RWPE2 (cell line): ENCODE data around the gene TRIM6.

ENCODE experiments used
- ATAC-seq: fragments of 200-7000 bp; cut with Tn5 transposase; 3 replicates; pipeline ENCODE4 v1.9.1; 2021; ENCODE audit warnings: low read depth
- DNase-seq: peaks from one replicate; pipeline ENCODE4 v3.0.0-alpha.2; 2020; ENCODE audit warnings: low spot score
- H3K27ac ChIP-seq: fragments of 450-650 bp; 2 replicates; pipeline ENCODE4 v1.5.1; 2017; ENCODE audit warnings: mild to moderate bottlenecking; ENCODE audit not compliant: poor library complexity, severe bottlenecking
- H3K27me3 ChIP-seq: fragments of 250-450 bp; sonication (Bioruptor Pico); 2 replicates; pipeline ENCODE4 v1.5.1; 2021; ENCODE audit warnings: mild to moderate bottlenecking, moderate library complexity; ENCODE audit not compliant: insufficient read depth, poor library complexity, severe bottlenecking
- H3K36me3 ChIP-seq: fragments of 250-450 bp; sonication (Bioruptor Pico); 2 replicates; pipeline ENCODE4 v1.5.1; 2020; ENCODE audit warnings: low read depth, mild to moderate bottlenecking, moderate library complexity
- H3K4me1 ChIP-seq: fragments of 250-450 bp; sonication (Bioruptor Pico); 2 replicates; pipeline ENCODE4 v1.5.1; 2021; ENCODE audit warnings: mild to moderate bottlenecking, moderate library complexity; ENCODE audit not compliant: insufficient read depth, poor library complexity, severe bottlenecking
- H3K4me3 ChIP-seq: fragments of 250-450 bp; sonication (Bioruptor Pico); 2 replicates; pipeline ENCODE4 v1.5.1; 2021; ENCODE audit warnings: mild to moderate bottlenecking, moderate library complexity; ENCODE audit not compliant: severe bottlenecking
- H3K9me3 ChIP-seq: fragments of 250-450 bp; sonication (Bioruptor Pico); 2 replicates; pipeline ENCODE4 v1.5.1; 2021; ENCODE audit warnings: mild to moderate bottlenecking, moderate library complexity; ENCODE audit not compliant: severe bottlenecking
- CTCF ChIP-seq: fragments of 450-650 bp; IDR thresholded peaks from one replicate; pipeline ENCODE4 v1.5.1; 2017; ENCODE audit warnings: mild to moderate bottlenecking, moderate library complexity; ENCODE audit not compliant: poor library complexity, severe bottlenecking

The TRIM6 gene

GRCh38 chr11:5658318-5658717 is 61.9 kb downstream of the TRIM6 start:
- no peak overlapping the region for H3K4me3 ChIP-seq
- no peaks in the 10 kb centered on the region for H3K27me3 ChIP-seq
- H3K4me1 ChIP-seq: no peaks in the 10 kb centered on the region
- no peak for ATAC-seq
- peaks cover 3% of the 10 kb centered on the region for H3K36me3 ChIP-seq
- no peaks in the 10 kb centered on the region for H3K9me3 ChIP-seq
- DNase-seq: no peak
- H3K27ac ChIP-seq: no peak overlapping the region
- no peak for TF ChIP-seq CTCF
